Skeletal muscle tissue (tissue), 4 donors: ENCODE data around the gene MX2. TPM values are rescaled to one million over a fixed set of nuclear protein-coding genes. Genes with fewer than 3 reads are reported as not detected.
"Not testable (repeated sequence)": the region's sequence is repeated elsewhere in the genome, so short reads cannot be mapped to it uniquely, and the experiment has no call there.

Experiments used
- H3K27ac ChIP-seq: one replicate; pipeline ENCODE4 v1.7.0; 2013; ENCODE audit warnings: mild to moderate bottlenecking, low read depth, low read length, inconsistent platforms
- H3K27me3 ChIP-seq, 3 donors: one replicate each; pipeline ENCODE4 v1.7.0; 2013; ENCODE audit warnings: low read length in 3 of 3; ENCODE audit not compliant: control insufficient read depth in 3 of 3, insufficient read depth in 3 of 3
- H3K36me3 ChIP-seq, 3 donors: one replicate each; pipeline ENCODE4 v1.7.0; 2013; ENCODE audit warnings: low read length in 3 of 3; ENCODE audit not compliant: control insufficient read depth in 3 of 3, insufficient read depth in 3 of 3
- H3K4me1 ChIP-seq, 3 donors: one replicate each; pipeline ENCODE4 v1.7.0; 2013; ENCODE audit warnings: low read length in 3 of 3, mild to moderate bottlenecking in 3 of 3; ENCODE audit not compliant: control insufficient read depth in 3 of 3, insufficient read depth in 3 of 3
- H3K4me3 ChIP-seq, 3 donors: one replicate each; pipeline ENCODE4 v1.7.0; 2013; ENCODE audit warnings: low read length in 3 of 3
- H3K9ac ChIP-seq, 3 donors: one replicate each; pipeline ENCODE4 v1.7.0; 2013; ENCODE audit warnings: low read length in 3 of 3, mild to moderate bottlenecking in 3 of 3, moderate library complexity in 2 of 3, low read depth in 1 of 3
- H3K9me3 ChIP-seq, 3 donors: one replicate each; pipeline ENCODE4 v1.7.0; 2013; ENCODE audit warnings: low read length in 3 of 3; ENCODE audit not compliant: control insufficient read depth in 3 of 3
- total RNA-seq: library from RNA; depleted of rRNA; stranded (reverse); fragments of >200 nt; gene quantifications from one replicate; pipeline ENCODE4 v1.2.3, GENCODE V29; 2014
- donor health status: Osteomylitis.

The MX2 gene
- total RNA-seq, 1 donor from 2014 or later, result 6.8 TPM

- not testable (repeated sequence) for H3K9me3 ChIP-seq, H3K4me3 ChIP-seq, H3K27ac ChIP-seq, H3K36me3 ChIP-seq, H3K9ac ChIP-seq
- Histone ChIP-seq H3K27me3 (peaks cover 5 to 12% (median 5%) of the 10 kb centered on the region in 3 donors), H3K4me1 (peaks cover 10 to 15% (median 10%) of the 10 kb centered on the region in 3 donors)
These were observed 61.4 kb downstream of the MX2 start for GRCh38 chr21:41423305-41423636.

GRCh38 chr21:41425588-41425953, 63.7 kb downstream of the MX2 start:
- H3K9ac ChIP-seq, result peak overlapping the region; percentile 73 to 81 (median 80)
- peak overlapping the region; percentile 60 for H3K27ac ChIP-seq
- peak overlapping the region; percentile 72 to 81 (median 73) for H3K4me3 ChIP-seq
- H3K27me3 ChIP-seq, result peaks cover 5 to 18% (median 12%) of the 10 kb centered on the region in 3 donors
- no peaks in the 10 kb centered on the region for H3K9me3 ChIP-seq
- H3K36me3 ChIP-seq, result peaks cover 0 to 3% (median 0%) of the 10 kb centered on the region in 3 donors
- H3K4me1 ChIP-seq, result peaks cover 6 to 11% (median 10%) of the 10 kb centered on the region in 3 donors

GRCh38 chr21:41425954-41426675, 64.3 kb downstream of the MX2 start, which contains the start of gene MX1:
Gene MX1, plus strand, starts transcription at chr21:41426239. Its CDS starts 5,832 bp downstream, at chr21:41432071.
- H3K27me3 ChIP-seq, result peaks cover 5 to 18% (median 12%) of the 10 kb centered on the region in 3 donors
- peak within 1 kb of the TSS; percentile 73 to 81 (median 80) for H3K9ac ChIP-seq
- peaks cover 0 to 3% (median 0%) of the 10 kb centered on the region in 3 donors for H3K36me3 ChIP-seq
- H3K4me3 ChIP-seq, result peak within 1 kb of the TSS; percentile 72 to 81 (median 73)
- H3K27ac ChIP-seq, result peak within 1 kb of the TSS; percentile 60
- no peaks in the 10 kb centered on the region for H3K9me3 ChIP-seq
- H3K4me1 ChIP-seq, result peaks cover 6 to 10% (median 10%) of the 10 kb centered on the region in 3 donors

GRCh38 chr21:41426676-41427404, 65.0 kb downstream of the MX2 start:
- Histone ChIP-seq H3K27me3 (peaks cover 5 to 18% (median 12%) of the 10 kb centered on the region in 3 donors), H3K36me3 (peaks cover 0 to 3% (median 0%) of the 10 kb centered on the region in 3 donors), H3K4me3 (peak overlapping the region; percentile 61 to 73 (median 72)), H3K9me3 (no peaks in the 10 kb centered on the region), H3K27ac (no peak overlapping the region), H3K4me1 (peaks cover 4 to 10% (median 10%) of the 10 kb centered on the region in 3 donors), H3K9ac (peak overlapping the region in 2 of 3 donors; percentile 73 to 81)

GRCh38 chr21:41427556-41427955, 65.7 kb downstream of the MX2 start:
- Histone ChIP-seq H3K27ac (no peak overlapping the region), H3K4me3 (no peak overlapping the region), H3K36me3 (peaks cover under 1 to 9% (median 2%) of the 10 kb centered on the region in 3 donors), H3K9ac (no peak overlapping the region), H3K4me1 (peaks cover 4 to 10% (median 10%) of the 10 kb centered on the region in 3 donors), H3K9me3 (no peaks in the 10 kb centered on the region), H3K27me3 (peaks cover 5 to 18% (median 12%) of the 10 kb centered on the region in 3 donors)

GRCh38 chr21:41428311-41428710, 66.5 kb downstream of the MX2 start:
- no peak overlapping the region for H3K4me3 ChIP-seq
- H3K4me1 ChIP-seq, result peaks cover 4 to 10% (median 10%) of the 10 kb centered on the region in 3 donors
- no peaks in the 10 kb centered on the region for H3K9me3 ChIP-seq
- no peak overlapping the region for H3K9ac ChIP-seq
- H3K27me3 ChIP-seq, result peaks cover 5 to 18% (median 12%) of the 10 kb centered on the region in 3 donors
- peaks cover 2 to 10% (median 6%) of the 10 kb centered on the region in 3 donors for H3K36me3 ChIP-seq
- H3K27ac ChIP-seq, result no peak overlapping the region

- Histone ChIP-seq H3K9ac (no peak overlapping the region), H3K36me3 (peaks cover 2 to 14% (median 6%) of the 10 kb centered on the region in 3 donors), H3K4me3 (no peak overlapping the region), H3K27ac (no peak overlapping the region), H3K27me3 (peaks cover 5 to 18% (median 12%) of the 10 kb centered on the region in 3 donors), H3K9me3 (no peaks in the 10 kb centered on the region), H3K4me1 (peaks cover 4 to 10% (median 10%) of the 10 kb centered on the region in 3 donors)
These were observed 67.0 kb downstream of the MX2 start for GRCh38 chr21:41428847-41429246.

GRCh38 chr21:41429305-41429704, 67.5 kb downstream of the MX2 start:
- Histone ChIP-seq H3K27me3 (peaks cover 5 to 18% (median 12%) of the 10 kb centered on the region in 3 donors), H3K9ac (no peak overlapping the region), H3K27ac (no peak overlapping the region), H3K9me3 (no peaks in the 10 kb centered on the region), H3K4me3 (no peak overlapping the region), H3K4me1 (peaks cover 4 to 10% (median 10%) of the 10 kb centered on the region in 3 donors), H3K36me3 (peaks cover 2 to 16% (median 6%) of the 10 kb centered on the region in 3 donors)

GRCh38 chr21:41429925-41430491, 68.2 kb downstream of the MX2 start:
- Histone ChIP-seq H3K27ac (no peak overlapping the region), H3K27me3 (peaks cover 5 to 18% (median 12%) of the 10 kb centered on the region in 3 donors), H3K4me1 (peaks cover 4 to 10% (median 10%) of the 10 kb centered on the region in 3 donors), H3K4me3 (no peak overlapping the region), H3K9me3 (peaks cover 0 to 3% (median 1%) of the 10 kb centered on the region in 3 donors), H3K9ac (no peak overlapping the region), H3K36me3 (peaks cover 2 to 16% (median 6%) of the 10 kb centered on the region in 3 donors)
